GM10266 (cell line): ENCODE data around the gene YWHAQ.

Experiments used
- DNase-seq: peaks from one replicate; pipeline ENCODE4 v3.0.0; 2012; ENCODE audit errors: extremely low spot score
- TF ChIP-seq, protein P1 (sequence below): IDR thresholded peaks from 2 replicates; pipeline ENCODE4 v1.5.1; 2012; ENCODE audit warnings: mild to moderate bottlenecking, low read depth; ENCODE audit not compliant: control insufficient read depth, insufficient read depth; ENCODE audit errors: missing control alignments

The YWHAQ gene

DNA sequence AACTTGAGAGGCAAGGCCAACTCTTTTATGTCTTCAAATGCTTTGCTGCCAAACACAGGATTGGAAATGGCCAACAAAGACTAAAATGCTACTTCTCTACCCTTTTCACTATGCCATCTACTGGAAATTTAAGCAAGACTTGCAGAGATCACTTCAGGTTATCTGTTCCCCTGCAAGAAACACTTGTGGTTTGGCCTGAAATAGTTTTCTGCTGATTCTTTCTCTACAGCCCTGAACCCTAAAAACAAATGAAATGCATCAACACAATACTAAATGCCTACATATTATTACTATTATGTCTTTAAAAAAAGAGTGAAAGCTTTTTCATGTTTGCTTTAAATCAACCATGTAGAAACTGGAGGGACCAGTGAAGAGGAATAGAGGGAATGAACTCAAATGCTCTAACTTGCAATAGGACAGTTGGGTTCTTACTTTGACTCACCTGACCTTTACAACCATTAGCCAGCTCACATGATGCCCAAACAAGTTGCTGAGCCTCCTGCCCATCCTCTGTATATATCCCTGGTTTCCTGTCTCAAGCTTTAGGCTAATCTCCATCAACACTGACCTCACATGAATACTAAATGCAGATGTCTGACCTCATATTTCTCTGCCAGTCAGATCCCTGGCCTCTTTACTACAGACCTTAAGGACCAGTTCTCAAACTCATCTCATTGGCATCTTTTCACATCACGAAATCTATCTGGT lies 57.6 kb downstream of the YWHAQ start:
- no peak for DNase-seq
- TF ChIP-seq, protein P1, sequence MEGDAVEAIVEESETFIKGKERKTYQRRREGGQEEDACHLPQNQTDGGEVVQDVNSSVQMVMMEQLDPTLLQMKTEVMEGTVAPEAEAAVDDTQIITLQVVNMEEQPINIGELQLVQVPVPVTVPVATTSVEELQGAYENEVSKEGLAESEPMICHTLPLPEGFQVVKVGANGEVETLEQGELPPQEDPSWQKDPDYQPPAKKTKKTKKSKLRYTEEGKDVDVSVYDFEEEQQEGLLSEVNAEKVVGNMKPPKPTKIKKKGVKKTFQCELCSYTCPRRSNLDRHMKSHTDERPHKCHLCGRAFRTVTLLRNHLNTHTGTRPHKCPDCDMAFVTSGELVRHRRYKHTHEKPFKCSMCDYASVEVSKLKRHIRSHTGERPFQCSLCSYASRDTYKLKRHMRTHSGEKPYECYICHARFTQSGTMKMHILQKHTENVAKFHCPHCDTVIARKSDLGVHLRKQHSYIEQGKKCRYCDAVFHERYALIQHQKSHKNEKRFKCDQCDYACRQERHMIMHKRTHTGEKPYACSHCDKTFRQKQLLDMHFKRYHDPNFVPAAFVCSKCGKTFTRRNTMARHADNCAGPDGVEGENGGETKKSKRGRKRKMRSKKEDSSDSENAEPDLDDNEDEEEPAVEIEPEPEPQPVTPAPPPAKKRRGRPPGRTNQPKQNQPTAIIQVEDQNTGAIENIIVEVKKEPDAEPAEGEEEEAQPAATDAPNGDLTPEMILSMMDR = no peak

DNA sequence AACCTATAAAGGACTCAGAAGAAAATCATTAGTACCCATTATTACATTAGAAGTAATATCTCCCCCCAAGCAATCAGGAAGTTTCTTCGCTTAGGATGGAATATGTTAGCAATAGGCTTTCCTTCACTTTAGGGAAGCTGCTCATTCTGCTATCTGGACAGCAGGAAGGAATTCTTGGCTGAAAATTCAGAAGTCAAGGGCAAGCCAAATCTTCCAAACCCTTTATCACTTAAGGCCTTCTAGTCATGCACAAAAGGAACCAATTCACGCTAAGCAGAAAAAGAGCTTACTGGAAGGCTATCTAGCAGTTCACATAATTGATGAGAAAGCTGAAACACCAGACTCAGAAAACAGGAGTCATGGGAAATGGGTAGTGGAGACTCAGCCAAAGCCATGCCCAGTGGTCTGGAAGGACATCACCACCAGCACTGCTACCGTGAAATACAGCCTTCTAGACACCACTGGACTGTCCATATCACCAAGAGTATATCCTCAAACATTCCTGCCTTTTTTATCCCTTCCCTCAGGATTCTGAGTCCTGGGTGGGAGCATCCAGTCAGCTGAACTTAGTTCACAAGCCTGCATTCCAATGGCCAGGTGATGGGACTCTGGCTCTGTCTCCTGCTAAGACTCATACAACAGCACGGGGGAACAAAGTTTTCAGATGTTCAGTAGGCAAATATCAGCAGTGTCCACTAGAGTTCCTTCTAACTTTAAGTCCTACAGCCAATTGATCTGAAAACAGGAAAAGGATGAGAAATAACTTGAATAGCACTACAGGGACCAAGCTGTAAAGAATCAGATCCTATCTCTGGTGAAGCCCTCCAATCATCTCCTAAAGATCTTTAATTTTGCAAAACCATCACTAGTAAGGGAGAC lies 60.4 kb downstream of the YWHAQ start:
- no peak for DNase-seq
- TF ChIP-seq, protein P1 = no peak

GRCh38 chr2:9565436-9566153 lies 65.2 kb downstream of the YWHAQ start:
- TF ChIP-seq, protein P1 = no peak
- DNase-seq = no peak

DNA sequence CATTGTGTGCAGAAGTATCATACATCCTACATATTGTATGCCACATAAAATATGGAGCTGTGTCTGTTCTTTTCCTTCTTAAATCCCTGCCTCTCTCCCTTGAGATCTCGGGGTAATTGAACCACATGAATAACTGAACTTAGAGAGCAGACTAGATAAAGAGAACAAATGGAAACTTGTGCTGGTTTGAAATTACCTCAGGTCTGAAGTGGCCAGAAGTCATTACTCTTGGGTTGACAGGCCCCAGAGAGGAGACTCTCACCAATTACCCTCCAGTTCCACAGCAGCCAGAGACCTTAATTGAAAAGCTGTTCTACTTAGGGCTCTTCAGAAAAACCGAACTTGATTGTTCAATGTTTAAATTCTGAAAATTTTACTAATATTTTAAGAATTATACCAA lies 70.2 kb downstream of the YWHAQ start:
- no peak for DNase-seq
- TF ChIP-seq, protein P1 = no peak

- TF ChIP-seq, protein P1 = no peak
- DNase-seq = no peak
Measured at GRCh38 chr2:9558948-9559381, 71.8 kb downstream of the YWHAQ start.

DNA sequence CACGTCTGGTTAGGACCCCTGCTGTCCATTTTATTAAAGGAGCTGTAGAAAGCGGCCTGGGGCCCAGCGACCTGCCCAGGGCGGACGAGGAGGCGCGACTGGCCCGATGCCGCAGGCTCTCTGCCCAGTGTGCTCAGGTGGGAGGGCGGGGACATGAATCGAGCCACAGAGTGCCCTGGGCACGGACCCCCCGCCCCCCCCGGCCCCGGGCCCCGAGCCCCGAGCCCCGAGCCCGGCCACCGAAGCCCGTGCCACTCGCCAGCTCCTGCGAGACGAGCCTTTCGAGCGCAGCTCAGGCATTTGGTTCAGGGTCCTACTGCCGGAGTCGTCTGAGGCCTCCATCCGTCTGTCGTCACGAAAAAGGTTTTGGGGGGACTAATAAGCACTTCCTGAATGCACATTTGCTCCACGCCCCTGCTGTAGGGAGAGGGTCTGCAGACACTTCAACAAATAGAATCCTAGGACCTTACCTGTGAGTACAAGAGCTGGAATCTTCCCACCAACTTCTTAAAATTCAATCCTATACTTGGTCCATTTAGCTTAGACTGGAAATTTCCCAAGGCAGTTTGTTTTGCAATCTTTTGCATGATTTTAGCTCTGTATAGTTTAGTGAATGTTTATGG lies 74.6 kb downstream of the YWHAQ start:
- DNase-seq = no peak
- TF ChIP-seq, protein P1 = no peak
